DMS153 treated with DMSO at 0.1 percent for 48 hours (cell line): Measurements from ENCODE around the gene KYNU.

Experiments
- DNase-seq: peaks from one replicate; lab custom pipeline; 2025; ENCODE audit not compliant: unreplicated experiment; lab: John Stamatoyannopoulos, UW

Gene KYNU

DNA sequence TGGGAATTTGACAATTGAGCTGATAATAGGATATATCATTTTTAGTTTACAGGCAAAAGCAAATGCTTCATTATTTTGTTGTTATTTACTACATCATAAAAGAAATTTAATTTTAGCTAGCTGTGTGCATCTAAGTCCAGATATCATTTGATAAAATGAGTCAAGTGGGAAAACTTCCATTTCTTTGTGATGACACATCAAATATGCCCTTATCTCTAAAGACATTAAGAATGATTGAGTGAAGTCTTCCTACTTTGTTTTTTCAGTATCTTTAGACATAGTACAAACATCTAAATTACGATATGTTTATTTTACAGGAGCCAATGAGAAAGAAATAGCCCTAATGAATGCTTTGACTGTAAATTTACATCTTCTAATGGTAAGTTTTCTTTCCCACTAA is 77.0 kb downstream of the KYNU start:
- no peak for DNase-seq

DNA sequence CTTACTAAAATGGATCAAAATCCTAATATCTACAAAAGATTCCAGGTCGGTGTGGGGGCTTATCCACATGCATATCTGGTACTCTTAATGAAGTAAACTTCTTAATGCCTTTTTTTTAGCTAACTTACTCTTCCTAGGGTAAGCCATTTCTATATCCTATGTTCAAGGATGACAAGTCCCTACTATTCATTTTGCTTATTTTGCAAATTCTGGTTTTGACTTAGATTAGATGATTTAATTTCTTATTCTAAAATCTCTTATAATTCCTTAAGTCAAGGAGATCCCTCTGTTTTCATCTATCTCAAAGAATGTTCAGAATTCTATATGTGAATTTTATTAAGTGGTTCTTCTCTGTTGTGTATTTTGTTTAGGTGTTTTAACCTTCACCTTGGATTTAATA is 79.7 kb downstream of the KYNU start:
- no peak for DNase-seq

DNA sequence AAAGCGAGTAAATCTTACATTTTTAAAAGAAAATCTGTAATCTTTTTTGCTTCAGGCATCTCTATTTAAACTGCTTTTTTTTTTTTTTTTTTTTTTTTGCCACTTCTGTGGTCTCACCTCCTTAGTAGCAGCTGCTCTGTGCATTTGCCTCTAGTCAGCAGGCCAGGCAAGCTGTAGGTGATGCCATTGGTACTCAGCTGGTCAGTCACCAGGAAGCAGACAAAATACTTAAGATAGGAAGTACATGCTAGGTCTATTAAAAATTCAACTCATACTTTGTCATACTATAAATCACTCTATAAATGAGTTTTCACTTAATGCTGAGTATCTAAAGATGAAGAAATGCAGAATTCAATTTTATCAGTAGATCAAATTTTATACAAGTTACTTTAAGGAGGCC is 83.7 kb downstream of the KYNU start:
- DNase-seq: no peak

DNA sequence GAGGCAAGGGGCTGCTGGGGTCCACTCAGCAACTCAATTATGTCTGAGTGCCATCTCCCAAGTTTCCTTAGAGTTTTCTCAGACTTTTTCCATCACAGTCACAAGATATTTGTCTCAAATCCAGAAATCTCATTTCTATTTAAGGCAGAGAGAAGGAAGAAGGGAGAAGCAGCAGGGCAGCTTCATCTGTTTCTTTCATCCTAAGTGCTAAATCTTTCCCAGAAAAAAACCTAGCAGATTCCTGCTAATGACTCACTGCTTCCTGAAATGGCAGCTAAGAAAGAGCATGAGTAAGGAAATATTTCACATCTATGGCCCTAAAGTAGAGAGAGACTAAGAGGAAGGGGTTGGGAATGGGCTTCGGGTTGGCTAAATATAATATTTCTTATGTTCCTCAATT is 88.0 kb downstream of the KYNU start:
- no peak for DNase-seq

DNA sequence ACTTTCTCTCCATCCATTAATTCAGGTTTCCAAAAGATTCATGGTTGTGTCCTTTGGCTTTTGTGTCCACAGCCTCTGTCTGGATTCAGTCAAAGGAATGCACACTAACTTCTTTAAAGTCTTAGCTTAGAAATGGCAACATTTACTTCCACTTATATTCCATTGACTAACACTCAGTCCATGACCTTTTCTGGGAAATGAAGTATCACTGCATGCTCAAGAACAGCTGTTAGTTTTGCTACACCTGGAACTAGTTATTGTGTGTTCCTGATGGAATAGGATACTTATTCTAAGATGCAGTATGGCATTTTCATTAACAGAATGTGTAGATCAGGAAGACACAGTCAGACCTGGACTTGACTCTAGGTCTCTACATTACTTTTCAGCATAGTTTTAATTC is 88.8 kb downstream of the KYNU start:
- no peak for DNase-seq

- no peak for DNase-seq
Measured at GRCh38 chr2:142967060-142967459, 89.6 kb downstream of the KYNU start.

GRCh38 chr2:142973160-142973821 is 95.8 kb downstream of the KYNU start:
- DNase-seq: no peak

DNA sequence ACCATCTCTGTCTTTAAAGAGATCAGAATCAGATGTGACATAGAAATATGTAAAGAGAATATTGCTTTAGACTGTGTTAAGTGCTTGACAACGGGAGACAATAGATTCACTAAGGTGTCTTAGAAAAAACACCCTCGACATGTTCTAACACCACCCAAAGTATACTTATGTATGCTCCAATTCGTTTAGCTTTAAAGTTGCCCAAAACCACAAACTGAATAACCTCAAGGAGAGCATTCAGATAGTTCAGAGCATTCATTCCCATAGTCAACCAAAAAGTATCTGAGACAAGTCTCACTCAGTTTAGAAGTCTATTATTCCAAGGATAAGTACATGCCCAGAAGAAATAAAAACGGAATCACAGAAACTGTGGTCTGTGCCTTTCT is 96.4 kb downstream of the KYNU start:
- DNase-seq: no peak

GRCh38 chr2:142974288-142975024 is 97.0 kb downstream of the KYNU start:
- DNase-seq: no peak

DNA sequence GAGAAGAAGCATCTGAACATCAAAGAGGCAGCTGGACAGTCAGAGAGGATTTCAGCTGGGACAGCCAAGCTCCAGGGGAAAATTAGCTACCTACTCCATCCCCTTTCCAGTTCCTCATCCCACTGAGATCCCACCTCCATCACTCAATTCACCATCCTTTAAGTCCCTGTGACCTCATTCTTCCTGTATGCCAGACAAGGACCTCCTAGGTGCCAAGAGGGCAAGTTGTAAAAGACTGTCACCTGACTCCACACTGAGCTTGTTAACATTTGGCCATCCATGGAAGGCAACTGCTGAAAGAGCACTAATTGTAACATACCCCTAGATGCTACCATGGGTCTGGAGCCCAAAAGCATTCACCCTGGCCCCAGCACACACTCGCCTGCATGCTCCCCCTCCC is 97.8 kb downstream of the KYNU start:
- no peak for DNase-seq

GRCh38 chr2:142980246-142981068 is 103.0 kb downstream of the KYNU start:
- no peak for DNase-seq

- no peak for DNase-seq
Measured at GRCh38 chr2:142981069-142981378, 103.6 kb downstream of the KYNU start.

DNA sequence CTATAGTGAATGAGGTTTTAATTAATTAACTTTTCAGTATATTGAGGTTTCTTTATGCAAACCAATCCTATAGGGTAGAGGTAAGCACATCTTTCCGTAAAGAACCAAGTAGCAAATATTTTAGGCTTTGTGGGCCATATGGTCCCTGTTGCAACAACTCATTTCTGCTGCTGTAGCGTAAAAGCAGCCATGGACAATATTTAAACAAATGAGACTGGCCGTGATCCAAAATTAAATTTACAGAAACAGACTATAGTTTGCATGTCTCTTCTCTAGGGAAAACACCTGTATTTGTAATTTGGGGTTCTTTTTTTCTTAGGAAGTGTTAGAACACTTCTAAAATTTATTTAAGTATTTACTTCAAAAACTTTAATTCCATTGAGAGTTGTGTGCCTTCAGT is 104.3 kb downstream of the KYNU start:
- no peak for DNase-seq

GRCh38 chr2:142983174-142983573 is 105.7 kb downstream of the KYNU start:
- no peak for DNase-seq

DNA sequence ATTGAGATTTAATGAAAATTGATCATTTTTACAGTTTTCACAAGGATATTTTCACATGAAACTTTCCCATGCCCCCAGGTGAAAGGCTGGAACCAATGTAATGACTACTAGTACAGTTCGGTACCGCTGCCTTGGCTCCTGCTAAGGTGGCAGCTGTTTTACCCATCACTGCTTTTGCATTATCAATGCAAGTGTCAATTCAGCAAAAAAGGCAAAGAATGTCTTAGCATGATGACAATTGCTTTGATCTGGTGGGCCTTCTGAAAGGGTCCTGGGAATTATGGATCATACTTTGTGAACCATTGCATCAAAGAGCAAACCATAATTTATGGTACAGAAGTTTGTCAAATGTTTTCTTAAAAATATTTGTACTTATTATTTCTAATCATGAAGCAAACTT is 107.2 kb downstream of the KYNU start:
- DNase-seq: no peak

DNA sequence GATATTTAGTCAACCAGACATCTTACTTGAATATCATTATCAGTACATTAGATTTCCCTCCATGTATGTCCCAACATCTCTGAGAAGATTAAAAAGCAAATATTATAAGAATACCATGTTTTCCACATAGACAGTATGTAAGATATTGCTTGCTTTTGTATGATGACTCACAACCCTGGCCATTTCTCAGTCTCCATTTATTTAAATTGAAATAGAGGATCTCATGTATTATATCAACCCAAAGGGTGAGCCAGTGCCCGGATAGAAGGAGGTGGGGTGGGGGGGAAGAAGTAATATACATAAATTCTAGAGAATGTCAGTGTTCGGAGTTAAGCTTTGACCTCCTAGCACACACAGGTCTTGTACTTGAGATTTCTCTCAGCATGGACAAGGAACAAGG is 109.6 kb downstream of the KYNU start:
- no peak for DNase-seq

DNA sequence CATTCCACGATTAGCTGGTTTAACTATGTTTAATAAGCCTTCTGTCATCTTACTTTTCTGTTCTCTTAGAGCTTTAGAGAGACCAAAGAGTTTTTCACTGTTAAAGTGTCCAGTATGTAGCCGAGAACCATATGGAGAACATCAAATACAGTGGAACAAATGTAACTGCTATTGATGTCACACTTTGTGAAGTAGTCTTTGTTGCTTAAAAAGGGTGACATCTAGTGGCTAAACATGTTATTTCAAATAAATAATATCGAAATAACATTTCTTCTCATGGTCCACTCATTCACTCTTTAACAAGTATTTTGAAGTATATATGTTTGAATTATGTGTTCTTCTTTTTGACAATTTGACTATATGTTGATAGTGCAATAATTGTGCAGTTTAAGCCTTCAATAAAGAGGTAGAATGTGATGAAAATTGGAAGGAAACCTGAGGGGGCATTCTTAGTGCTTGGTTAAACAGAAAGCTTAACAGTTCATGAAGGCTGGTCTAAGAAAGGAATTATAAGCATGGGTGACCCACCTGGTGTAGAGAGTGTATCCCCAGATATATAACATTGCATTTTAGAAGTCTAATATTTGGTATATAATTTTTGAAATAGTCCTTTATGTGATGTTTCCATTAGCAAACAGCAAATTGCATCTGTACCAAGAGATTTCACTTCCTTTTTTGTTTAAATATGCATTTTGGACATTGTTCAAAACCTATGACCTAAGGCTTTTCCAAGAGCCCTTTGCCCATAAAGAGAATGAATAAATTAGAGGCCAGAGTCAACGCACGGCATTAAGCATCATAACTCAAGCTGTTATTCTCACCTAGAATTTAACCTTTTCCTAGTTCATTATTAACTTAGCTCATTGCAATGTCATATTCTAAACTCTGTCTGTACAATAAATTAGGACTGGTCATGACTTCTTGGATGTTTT is 112.1 kb downstream of the KYNU start:
- peak; percentile 14 for DNase-seq

DNA sequence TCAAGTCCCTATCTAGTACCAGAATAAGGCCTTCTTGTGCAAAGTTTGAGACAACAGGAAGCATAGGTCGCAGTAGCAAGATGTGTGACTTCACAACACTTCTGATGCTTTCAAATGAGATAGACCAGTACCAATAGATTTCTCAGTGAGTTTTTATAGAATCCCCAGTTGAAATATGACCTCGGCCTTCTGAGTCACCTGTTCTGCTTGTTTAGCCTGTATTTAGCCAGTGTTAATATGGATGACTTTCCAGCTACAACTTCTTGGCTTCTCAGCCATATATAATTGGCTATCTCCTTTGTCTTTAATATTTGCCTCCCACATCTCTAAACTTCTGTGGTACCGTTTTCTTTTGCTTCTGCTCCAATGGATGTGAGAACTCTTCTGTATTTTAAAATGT is 113.8 kb downstream of the KYNU start:
- DNase-seq: no peak

DNA sequence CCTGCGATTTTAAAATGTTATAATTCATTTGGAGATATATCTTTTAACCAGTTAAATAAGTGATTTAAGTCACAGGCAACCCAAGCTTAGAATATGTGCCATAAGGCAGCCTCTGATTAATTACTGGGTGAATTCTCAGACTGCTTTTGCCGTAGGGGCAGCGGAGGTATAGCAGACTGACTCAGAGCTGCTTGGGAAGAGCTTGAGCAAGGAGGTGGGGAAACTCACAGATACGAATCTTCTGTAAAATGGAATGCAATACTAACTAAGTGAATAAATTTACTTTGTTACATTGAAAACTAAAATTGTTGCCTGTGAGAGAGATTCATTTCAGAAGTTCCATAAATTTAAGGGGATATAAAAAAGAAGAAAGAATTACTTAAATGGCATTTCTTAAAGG is 115.4 kb downstream of the KYNU start:
- DNase-seq: no peak

- DNase-seq: no peak
Measured at GRCh38 chr2:142993771-142994170, 116.3 kb downstream of the KYNU start.

GRCh38 chr2:142994665-142995064 is 117.2 kb downstream of the KYNU start:
- no peak for DNase-seq
